Measurements from ENCODE around the gene DLG3. TPM values are rescaled to one million over a fixed set of nuclear protein-coding genes. Genes with fewer than 3 reads are reported as not detected.

The DLG3 gene
- total and polyA plus RNA-seq, 10 of the 15 experiments (the other 5 are each of a cell fraction or from before 2014, with no cell fraction given) = 1.3 to 32.2 (median 3.9) TPM

DNA sequence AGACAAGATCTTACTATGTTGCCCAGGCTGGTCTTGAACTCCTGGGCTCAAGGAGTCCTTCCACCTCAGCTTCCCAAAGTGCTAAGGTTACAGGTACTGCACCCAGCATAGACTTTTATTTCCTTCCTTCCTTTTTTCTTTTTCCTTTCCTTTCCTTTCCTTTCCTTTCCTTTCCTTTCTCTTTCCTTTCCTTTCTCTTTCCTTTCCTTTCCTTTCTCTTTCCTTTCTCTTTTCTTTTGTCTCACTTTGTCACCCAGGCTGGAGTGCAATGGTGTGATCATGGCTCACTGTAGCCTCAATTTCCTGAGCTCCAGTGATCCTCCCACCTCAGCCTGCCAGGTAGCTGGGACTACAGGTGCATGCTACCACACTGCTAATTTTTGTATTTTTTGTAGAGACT is 19.4 kb downstream of the DLG3 start (continued):
- TF ChIP-seq, protein P1, sequence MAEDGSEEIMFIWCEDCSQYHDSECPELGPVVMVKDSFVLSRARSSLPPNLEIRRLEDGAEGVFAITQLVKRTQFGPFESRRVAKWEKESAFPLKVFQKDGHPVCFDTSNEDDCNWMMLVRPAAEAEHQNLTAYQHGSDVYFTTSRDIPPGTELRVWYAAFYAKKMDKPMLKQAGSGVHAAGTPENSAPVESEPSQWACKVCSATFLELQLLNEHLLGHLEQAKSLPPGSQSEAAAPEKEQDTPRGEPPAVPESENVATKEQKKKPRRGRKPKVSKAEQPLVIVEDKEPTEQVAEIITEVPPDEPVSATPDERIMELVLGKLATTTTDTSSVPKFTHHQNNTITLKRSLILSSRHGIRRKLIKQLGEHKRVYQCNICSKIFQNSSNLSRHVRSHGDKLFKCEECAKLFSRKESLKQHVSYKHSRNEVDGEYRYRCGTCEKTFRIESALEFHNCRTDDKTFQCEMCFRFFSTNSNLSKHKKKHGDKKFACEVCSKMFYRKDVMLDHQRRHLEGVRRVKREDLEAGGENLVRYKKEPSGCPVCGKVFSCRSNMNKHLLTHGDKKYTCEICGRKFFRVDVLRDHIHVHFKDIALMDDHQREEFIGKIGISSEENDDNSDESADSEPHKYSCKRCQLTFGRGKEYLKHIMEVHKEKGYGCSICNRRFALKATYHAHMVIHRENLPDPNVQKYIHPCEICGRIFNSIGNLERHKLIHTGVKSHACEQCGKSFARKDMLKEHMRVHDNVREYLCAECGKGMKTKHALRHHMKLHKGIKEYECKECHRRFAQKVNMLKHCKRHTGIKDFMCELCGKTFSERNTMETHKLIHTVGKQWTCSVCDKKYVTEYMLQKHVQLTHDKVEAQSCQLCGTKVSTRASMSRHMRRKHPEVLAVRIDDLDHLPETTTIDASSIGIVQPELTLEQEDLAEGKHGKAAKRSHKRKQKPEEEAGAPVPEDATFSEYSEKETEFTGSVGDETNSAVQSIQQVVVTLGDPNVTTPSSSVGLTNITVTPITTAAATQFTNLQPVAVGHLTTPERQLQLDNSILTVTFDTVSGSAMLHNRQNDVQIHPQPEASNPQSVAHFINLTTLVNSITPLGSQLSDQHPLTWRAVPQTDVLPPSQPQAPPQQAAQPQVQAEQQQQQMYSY (CRISPR knock-in tag; IDR thresholded peaks at IDR 0.05) = no peak
- no peak for TF ChIP-seq SUZ12 (IDR thresholded peaks at IDR 0.05; ENCODE audit: unreplicated experiment)
- no peak for TF ChIP-seq IKZF2 (IDR thresholded peaks at IDR 0.05)
- TF ChIP-seq SUPT20H (IDR thresholded peaks at IDR 0.05; ENCODE audit: borderline replicate concordance, control insufficient read depth, low read depth, low read length) = no peak
- no peak for TF ChIP-seq POU2F2 (IDR thresholded peaks at IDR 0.05; ENCODE audit: borderline replicate concordance, low read depth, low read length)
- TF ChIP-seq SIX5 (IDR thresholded peaks at IDR 0.05; ENCODE audit: low read depth, low read length, severe bottlenecking) = no peak
- TF ChIP-seq BMI1 (IDR thresholded peaks at IDR 0.05; ENCODE audit: borderline replicate concordance) = no peak

DNA sequence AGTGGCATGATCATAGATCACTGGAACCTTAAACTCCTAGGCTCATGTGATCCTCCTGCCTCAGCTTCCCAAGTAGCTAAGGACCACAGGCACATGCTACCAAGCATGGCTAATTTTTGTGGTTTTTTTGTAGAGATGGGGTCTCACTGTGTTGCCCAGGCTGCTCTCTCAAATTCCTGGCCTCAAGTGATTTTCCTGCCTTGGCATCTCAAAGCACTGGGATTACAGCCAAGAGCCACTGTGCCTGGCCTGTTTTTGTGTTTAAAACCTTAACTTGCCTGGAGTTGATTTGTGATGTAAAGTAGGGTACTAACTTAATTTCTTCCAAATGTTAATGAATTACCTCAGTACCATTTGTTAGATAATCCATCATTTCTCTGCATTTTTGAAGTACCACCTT is 22.3 kb downstream of the DLG3 start:
- FAIRE-seq = no peak
- POLR2A ChIA-PET = no interaction called here
- no peak overlapping the region for H3K4me3 ChIP-seq
- DNase-seq (ENCODE audit: low read depth, low spot score) = no peak
- no peaks in the 10 kb centered on the region for H3K9me3 ChIP-seq (replicated peaks; ENCODE audit: control insufficient read depth, insufficient read depth, low read length)
- CTCF ChIA-PET = no interaction called here
- no peaks in the 10 kb centered on the region for H3K27me3 ChIP-seq (replicated peaks in 1 of 2; ENCODE audit: control insufficient read depth in 2 of 2, insufficient read depth in 2 of 2, low read length in 1 of 2)
- no peaks in the 10 kb centered on the region for H4K20me1 ChIP-seq (ENCODE audit: control insufficient read depth, insufficient read depth)
- RAD21 ChIA-PET (ENCODE audit: unreplicated experiment) = no interaction called here
- H3K9ac ChIP-seq (ENCODE audit: control insufficient read depth, insufficient read depth, low read length) = no peak overlapping the region
- no peaks in the 10 kb centered on the region for H3K4me1 ChIP-seq (ENCODE audit: control insufficient read depth, insufficient read depth, low read length)
- ATAC-seq = no peak
- no TSS peak for BruUV-seq (replicated peaks)
- H3K79me2 ChIP-seq (ENCODE audit: control insufficient read depth, insufficient read depth, low read length) = no peaks in the 10 kb centered on the region
- no peak overlapping the region for H2AFZ ChIP-seq (ENCODE audit: control insufficient read depth, low read depth, low read length)
- SMC1A ChIA-PET (ENCODE audit: uncharacterized antibody, unreplicated experiment) = no interaction called here
- H3K27ac ChIP-seq (ENCODE audit: control insufficient read depth, insufficient read depth) = no peak overlapping the region
- no peak overlapping the region for H3K4me2 ChIP-seq (ENCODE audit: control insufficient read depth, insufficient read depth)
- intact Hi-C loops (cut with micrococcal nuclease; ENCODE audit: unreplicated experiment) = no loop called here
- no peaks in the 10 kb centered on the region for H3K36me3 ChIP-seq (ENCODE audit: control insufficient read depth in 2 of 2, insufficient read depth in 2 of 2, low read length in 1 of 2)
- in situ Hi-C loops (cut with MboI) = no loop called here
- TF ChIP-seq, protein P2, sequence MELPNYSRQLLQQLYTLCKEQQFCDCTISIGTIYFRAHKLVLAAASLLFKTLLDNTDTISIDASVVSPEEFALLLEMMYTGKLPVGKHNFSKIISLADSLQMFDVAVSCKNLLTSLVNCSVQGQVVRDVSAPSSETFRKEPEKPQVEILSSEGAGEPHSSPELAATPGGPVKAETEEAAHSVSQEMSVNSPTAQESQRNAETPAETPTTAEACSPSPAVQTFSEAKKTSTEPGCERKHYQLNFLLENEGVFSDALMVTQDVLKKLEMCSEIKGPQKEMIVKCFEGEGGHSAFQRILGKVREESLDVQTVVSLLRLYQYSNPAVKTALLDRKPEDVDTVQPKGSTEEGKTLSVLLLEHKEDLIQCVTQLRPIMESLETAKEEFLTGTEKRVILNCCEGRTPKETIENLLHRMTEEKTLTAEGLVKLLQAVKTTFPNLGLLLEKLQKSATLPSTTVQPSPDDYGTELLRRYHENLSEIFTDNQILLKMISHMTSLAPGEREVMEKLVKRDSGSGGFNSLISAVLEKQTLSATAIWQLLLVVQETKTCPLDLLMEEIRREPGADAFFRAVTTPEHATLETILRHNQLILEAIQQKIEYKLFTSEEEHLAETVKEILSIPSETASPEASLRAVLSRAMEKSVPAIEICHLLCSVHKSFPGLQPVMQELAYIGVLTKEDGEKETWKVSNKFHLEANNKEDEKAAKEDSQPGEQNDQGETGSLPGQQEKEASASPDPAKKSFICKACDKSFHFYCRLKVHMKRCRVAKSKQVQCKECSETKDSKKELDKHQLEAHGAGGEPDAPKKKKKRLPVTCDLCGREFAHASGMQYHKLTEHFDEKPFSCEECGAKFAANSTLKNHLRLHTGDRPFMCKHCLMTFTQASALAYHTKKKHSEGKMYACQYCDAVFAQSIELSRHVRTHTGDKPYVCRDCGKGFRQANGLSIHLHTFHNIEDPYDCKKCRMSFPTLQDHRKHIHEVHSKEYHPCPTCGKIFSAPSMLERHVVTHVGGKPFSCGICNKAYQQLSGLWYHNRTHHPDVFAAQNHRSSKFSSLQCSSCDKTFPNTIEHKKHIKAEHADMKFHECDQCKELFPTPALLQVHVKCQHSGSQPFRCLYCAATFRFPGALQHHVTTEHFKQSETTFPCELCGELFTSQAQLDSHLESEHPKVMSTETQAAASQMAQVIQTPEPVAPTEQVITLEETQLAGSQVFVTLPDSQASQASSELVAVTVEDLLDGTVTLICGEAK (IDR thresholded peaks at IDR 0.05; ENCODE audit: borderline replicate concordance) = no peak
- TF ChIP-seq LARP7 (IDR thresholded peaks at IDR 0.05) = no peak
- TF ChIP-seq NR2C2 (IDR thresholded peaks at IDR 0.05; ENCODE audit: borderline replicate concordance, control insufficient read depth, insufficient read length, low read depth) = no peak
- no peak for TF ChIP-seq BMI1 (IDR thresholded peaks at IDR 0.05; ENCODE audit: borderline replicate concordance)
- no peak for TF ChIP-seq ETV6 (conservative IDR thresholded peaks at IDR 0.05 in 1 of 2, IDR thresholded peaks at IDR 0.05 in 1 of 2; ENCODE audit: borderline replicate concordance in 1 of 2, low read depth in 1 of 2)
- no peak for TF ChIP-seq PML (IDR thresholded peaks at IDR 0.05; ENCODE audit: low read length)
- no peak for TF ChIP-seq FOXK2 (IDR thresholded peaks at IDR 0.05)
- TF ChIP-seq JUNB (IDR thresholded peaks at IDR 0.05) = no peak
- no peak for TF ChIP-seq RBBP5 (conservative IDR thresholded peaks at IDR 0.05)
- TF ChIP-seq TCF12 (IDR thresholded peaks at IDR 0.05; ENCODE audit: low read depth, low read length) = no peak
